Tibial nerve (tissue), 4 donors: Measurements from ENCODE around the gene SDCCAG8.

Experiments
- EP300 ChIP-seq, 2 donors: sonication (generic); formaldehyde crosslinking; IDR thresholded peaks; one replicate each; pipeline ENCODE4 v1.6.1; 2017; ENCODE audit warnings: antibody characterized with exemption in 2 of 2, mild to moderate bottlenecking in 1 of 2
- POLR2A ChIP-seq, 2 donors: fragments of 450-650 bp; IDR thresholded peaks; one replicate each; pipeline ENCODE4 v1.6.1; 2017; ENCODE audit warnings: antibody characterized with exemption in 2 of 2, mild to moderate bottlenecking in 2 of 2, moderate library complexity in 2 of 2
- TF ChIP-seq, protein P1 (sequence below), 5 experiments: fragments of 200-600 bp in 3 of 5; fragments of 450-650 bp in 2 of 5; sonication (generic) in 3 of 5; IDR thresholded peaks; one replicate each; pipeline ENCODE4 v1.5.1; 2016 to 2019; ENCODE audit warnings: antibody characterized with exemption in 5 of 5, mild to moderate bottlenecking in 3 of 5, moderate library complexity in 2 of 5

DNA sequence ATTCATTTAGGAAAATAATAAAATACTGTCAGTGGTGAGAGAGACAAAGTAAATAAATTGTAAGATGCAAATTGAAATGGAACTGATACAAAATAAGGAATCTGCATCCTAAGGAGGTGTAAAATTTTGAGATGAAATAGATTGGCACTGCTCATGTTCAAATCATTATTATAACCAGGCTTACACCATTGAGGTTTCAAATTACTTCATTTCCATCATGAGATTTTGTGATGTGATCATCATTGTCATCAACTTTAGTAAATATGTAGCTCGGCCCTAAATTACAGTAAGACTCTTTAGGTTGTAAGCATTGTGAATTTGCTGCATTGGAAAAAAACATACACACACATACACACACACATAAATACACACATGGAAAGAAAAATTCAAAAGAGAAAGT lies 123.4 kb downstream of the SDCCAG8 start:
- TF ChIP-seq, protein P1, sequence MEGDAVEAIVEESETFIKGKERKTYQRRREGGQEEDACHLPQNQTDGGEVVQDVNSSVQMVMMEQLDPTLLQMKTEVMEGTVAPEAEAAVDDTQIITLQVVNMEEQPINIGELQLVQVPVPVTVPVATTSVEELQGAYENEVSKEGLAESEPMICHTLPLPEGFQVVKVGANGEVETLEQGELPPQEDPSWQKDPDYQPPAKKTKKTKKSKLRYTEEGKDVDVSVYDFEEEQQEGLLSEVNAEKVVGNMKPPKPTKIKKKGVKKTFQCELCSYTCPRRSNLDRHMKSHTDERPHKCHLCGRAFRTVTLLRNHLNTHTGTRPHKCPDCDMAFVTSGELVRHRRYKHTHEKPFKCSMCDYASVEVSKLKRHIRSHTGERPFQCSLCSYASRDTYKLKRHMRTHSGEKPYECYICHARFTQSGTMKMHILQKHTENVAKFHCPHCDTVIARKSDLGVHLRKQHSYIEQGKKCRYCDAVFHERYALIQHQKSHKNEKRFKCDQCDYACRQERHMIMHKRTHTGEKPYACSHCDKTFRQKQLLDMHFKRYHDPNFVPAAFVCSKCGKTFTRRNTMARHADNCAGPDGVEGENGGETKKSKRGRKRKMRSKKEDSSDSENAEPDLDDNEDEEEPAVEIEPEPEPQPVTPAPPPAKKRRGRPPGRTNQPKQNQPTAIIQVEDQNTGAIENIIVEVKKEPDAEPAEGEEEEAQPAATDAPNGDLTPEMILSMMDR (IDR thresholded peaks at IDR 0.05): no peak
- TF ChIP-seq EP300 (IDR thresholded peaks at IDR 0.05): no peak
- no peak for TF ChIP-seq POLR2A (IDR thresholded peaks at IDR 0.05)
